Duodenal mucosa (tissue), 2 donors: Measurements from ENCODE around the gene MOV10.
A peak's percentile ranks its signal among the peaks of the same experiment; 100 is the strongest.

Source experiments
- H3K27ac ChIP-seq: one replicate; pipeline ENCODE4 v1.7.0; 2013; ENCODE audit warnings: low read depth, low read length
- H3K27me3 ChIP-seq, 2 donors: one replicate each; pipeline ENCODE4 v1.7.0; 2013; ENCODE audit warnings: low read length in 2 of 2, control low read depth in 1 of 2; ENCODE audit not compliant: insufficient read depth in 2 of 2, control insufficient read depth in 1 of 2
- H3K36me3 ChIP-seq, 2 donors: one replicate each; pipeline ENCODE4 v1.7.0; 2013; ENCODE audit warnings: low read length in 2 of 2, control low read depth in 1 of 2; ENCODE audit not compliant: insufficient read depth in 2 of 2, control insufficient read depth in 1 of 2
- H3K4me1 ChIP-seq, 2 donors: one replicate each; pipeline ENCODE4 v1.7.0; 2013; ENCODE audit warnings: low read length in 2 of 2, control low read depth in 1 of 2; ENCODE audit not compliant: insufficient read depth in 2 of 2, control insufficient read depth in 1 of 2
- H3K4me3 ChIP-seq, 2 donors: one replicate each; pipeline ENCODE4 v1.7.0; 2013; ENCODE audit warnings: low read length in 2 of 2, low read depth in 1 of 2
- H3K9ac ChIP-seq, 2 donors: one replicate each; pipeline ENCODE4 v1.7.0; 2013; ENCODE audit warnings: low read length in 2 of 2, low read depth in 1 of 2
- H3K9me3 ChIP-seq, 2 donors: one replicate each; pipeline ENCODE4 v1.7.0; 2013; ENCODE audit warnings: low read length in 2 of 2, control low read depth in 1 of 2; ENCODE audit not compliant: control insufficient read depth in 1 of 2

Gene MOV10, protein sequence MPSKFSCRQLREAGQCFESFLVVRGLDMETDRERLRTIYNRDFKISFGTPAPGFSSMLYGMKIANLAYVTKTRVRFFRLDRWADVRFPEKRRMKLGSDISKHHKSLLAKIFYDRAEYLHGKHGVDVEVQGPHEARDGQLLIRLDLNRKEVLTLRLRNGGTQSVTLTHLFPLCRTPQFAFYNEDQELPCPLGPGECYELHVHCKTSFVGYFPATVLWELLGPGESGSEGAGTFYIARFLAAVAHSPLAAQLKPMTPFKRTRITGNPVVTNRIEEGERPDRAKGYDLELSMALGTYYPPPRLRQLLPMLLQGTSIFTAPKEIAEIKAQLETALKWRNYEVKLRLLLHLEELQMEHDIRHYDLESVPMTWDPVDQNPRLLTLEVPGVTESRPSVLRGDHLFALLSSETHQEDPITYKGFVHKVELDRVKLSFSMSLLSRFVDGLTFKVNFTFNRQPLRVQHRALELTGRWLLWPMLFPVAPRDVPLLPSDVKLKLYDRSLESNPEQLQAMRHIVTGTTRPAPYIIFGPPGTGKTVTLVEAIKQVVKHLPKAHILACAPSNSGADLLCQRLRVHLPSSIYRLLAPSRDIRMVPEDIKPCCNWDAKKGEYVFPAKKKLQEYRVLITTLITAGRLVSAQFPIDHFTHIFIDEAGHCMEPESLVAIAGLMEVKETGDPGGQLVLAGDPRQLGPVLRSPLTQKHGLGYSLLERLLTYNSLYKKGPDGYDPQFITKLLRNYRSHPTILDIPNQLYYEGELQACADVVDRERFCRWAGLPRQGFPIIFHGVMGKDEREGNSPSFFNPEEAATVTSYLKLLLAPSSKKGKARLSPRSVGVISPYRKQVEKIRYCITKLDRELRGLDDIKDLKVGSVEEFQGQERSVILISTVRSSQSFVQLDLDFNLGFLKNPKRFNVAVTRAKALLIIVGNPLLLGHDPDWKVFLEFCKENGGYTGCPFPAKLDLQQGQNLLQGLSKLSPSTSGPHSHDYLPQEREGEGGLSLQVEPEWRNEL

DNA sequence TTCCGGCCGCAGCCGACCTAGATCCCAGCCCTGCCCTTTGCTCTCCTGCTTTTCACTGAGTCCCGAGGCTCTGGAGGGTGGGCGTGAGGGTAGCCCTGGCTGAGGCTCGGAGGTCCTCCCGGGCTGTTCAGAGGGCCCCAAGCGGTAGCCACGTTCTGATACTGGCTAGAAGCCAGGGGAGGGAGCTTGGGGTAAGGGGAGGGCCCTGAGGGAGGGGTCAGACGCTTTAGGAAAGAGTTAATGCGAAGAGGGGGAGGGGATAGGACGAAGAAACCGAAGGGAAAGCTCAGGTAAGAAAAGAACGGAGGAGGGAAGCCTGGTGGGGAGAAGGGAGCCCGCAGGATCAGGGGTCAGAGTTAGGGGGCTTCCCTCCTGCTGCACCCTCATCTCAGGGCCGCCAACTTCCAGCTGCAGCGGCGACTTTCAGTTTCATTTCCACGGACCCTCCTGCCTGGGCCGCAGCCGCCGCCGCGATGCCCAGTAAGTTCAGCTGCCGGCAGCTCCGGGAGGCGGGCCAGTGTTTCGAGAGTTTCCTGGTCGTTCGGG, at the start of gene MOV10:
Gene MOV10, plus strand, starts transcription at position 220 of the 546 bp plus-strand sequence. Its CDS starts 254 bp downstream, at position 474.
- H3K36me3 ChIP-seq: peaks cover 5 to 20% of the 10 kb centered on the region in 2 donors
- H3K4me1 ChIP-seq: peaks cover 18 to 22% of the 10 kb centered on the region in 2 donors
- H3K27me3 ChIP-seq: no peaks in the 10 kb centered on the region
- peak within 1 kb of the TSS; percentile 85 to 89 for H3K9ac ChIP-seq
- no peaks in the 10 kb centered on the region for H3K9me3 ChIP-seq
- peak within 1 kb of the TSS; percentile 77 to 95 for H3K4me3 ChIP-seq
- H3K27ac ChIP-seq: peak within 1 kb of the TSS; percentile 76

DNA sequence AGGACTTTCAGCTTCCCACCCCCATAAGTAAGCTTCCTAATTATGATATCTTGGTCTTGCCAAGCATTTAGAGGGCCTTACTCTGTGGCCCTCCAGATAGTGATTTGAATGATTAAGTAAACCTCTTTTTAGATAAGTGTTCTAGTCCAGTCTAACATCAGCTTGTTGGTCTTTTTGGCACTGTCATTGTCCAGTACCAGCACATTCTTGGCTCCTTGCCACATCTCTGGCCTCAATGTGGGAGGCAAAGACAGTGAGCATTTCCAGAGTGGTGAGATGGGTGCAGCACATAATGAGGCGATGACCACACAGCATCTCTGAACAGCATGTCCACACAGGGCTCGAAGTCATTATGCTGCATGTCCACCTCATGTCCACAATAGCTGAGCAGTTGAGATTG, 48.8 kb upstream of the MOV10 start:
- Histone ChIP-seq H3K27me3 (no peaks in the 10 kb centered on the region), H3K4me1 (peaks cover 11 to 28% of the 10 kb centered on the region in 2 donors), H3K36me3 (peaks cover 5 to 10% of the 10 kb centered on the region in 2 donors), H3K9me3 (no peaks in the 10 kb centered on the region), H3K9ac (no peak overlapping the region), H3K27ac (no peak overlapping the region), H3K4me3 (no peak overlapping the region)

DNA sequence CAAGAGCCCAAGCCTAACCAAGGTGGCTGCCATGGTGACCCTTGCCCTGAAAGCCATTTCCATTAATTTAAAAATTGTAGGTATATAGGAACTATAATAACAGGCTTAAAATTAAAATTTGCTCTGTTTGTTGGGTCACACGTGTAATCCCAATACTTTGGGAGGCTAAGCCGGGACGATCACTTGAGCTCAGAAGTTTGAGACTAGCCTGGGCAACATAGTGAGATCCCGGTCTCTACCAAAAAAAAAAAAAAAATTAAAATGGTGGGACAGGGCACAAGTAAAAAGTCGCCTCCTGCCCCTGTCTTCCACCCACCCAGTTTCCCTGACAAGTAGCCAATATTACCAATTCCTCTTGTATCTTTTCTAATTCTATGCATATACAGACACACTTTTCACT, 48.3 kb upstream of the MOV10 start:
- no peak overlapping the region for H3K4me3 ChIP-seq
- H3K27ac ChIP-seq: no peak overlapping the region
- no peak overlapping the region for H3K9ac ChIP-seq
- H3K9me3 ChIP-seq: no peaks in the 10 kb centered on the region
- peaks cover 6 to 24% of the 10 kb centered on the region in 2 donors for H3K4me1 ChIP-seq
- no peaks in the 10 kb centered on the region for H3K27me3 ChIP-seq
- H3K36me3 ChIP-seq: peaks cover 5 to 10% of the 10 kb centered on the region in 2 donors

DNA sequence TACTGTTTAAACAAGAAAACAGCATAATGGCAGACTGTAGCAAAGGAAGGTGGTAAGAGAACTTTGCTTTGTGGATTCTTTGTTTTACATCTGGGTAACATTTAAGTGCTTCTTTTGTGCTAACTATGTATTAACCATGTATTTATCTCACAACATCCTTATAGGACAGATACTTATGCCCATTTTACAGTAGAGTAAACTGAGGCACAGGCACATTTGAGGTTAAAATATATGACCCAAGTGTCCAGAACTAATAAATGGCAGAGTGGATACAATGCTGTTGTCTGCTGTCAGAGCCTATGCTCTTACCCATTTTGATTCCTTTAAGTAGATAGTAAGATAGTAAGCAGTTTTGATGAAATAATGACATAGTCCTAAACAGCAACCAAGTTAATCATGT, 47.6 kb upstream of the MOV10 start:
- Histone ChIP-seq H3K9me3 (no peaks in the 10 kb centered on the region), H3K27ac (no peak overlapping the region), H3K4me1 (peaks cover 4 to 20% of the 10 kb centered on the region in 2 donors)

DNA sequence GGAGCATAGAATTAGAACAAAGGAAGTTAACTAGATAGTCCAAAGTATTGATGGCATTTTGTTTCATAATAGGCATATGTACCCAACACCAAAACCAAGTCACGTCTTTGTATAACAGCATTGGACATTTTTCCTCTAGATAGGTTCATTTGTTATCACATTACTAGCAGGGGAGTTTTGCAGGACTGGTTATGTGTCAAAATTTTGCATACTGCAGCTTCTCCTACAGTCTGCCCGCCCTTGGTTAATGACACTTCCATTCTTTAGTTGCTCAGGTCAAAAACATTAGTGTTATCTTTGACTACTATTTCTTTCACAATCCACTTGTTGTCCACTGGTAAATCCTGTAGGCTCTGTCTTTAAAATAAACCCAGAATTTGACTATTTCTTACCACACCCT, 45.9 kb upstream of the MOV10 start:
- Histone ChIP-seq H3K4me3 (no peak overlapping the region), H3K9me3 (no peaks in the 10 kb centered on the region), H3K4me1 (peaks cover 4 to 13% of the 10 kb centered on the region in 2 donors), H3K27ac (no peak overlapping the region), H3K9ac (no peak overlapping the region), H3K27me3 (no peaks in the 10 kb centered on the region), H3K36me3 (peaks cover 5 to 10% of the 10 kb centered on the region in 2 donors)

More for the DNA sequence above, 47.6 kb upstream of the MOV10 start:
- H3K9ac ChIP-seq: no peak overlapping the region
- H3K27me3 ChIP-seq: no peaks in the 10 kb centered on the region
- H3K4me3 ChIP-seq: no peak overlapping the region
- H3K36me3 ChIP-seq: peaks cover 5 to 10% of the 10 kb centered on the region in 2 donors

DNA sequence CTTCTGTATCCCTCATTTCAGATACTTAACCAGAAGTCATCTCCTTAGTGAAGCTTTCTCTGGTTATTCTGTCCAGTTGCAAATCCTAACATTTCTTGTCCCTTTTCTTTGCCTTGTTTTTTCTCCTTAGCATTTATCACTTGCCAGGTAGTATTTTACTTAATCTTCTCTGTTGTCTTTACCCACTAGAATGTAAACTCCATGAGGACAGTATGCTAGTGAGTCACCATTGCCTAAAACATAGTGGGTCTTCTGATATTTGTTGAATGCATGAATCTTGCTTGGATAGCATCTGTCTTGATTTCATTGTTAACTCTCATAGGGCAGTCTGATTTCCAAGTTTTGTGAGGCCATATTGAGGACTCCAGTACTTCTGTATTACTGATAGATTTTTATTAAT, 45.2 kb upstream of the MOV10 start:
- Histone ChIP-seq H3K4me3 (no peak overlapping the region), H3K9me3 (no peaks in the 10 kb centered on the region), H3K4me1 (peaks cover 4 to 18% of the 10 kb centered on the region in 2 donors), H3K9ac (no peak overlapping the region), H3K36me3 (peaks cover 5 to 10% of the 10 kb centered on the region in 2 donors), H3K27ac (no peak overlapping the region), H3K27me3 (no peaks in the 10 kb centered on the region)

DNA sequence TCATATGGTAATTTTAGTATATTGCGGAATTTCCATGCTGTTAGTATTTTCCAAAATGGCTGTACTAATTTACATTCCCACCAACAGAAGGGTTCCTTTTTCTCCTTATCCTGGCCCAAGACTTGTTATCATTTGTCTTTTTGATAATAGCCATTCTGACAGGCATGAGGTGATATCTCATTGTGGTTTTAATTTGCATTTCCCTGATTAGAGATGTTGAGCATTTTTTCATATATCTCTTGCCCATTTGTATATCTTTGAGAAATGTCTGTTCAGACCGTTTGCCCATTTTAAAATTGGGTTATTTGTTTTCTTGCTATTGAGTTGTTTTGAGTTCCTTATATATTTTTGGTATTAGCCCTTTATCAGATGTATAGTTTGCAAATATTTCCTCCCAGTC, 40.8 kb upstream of the MOV10 start:
- H3K27me3 ChIP-seq: no peaks in the 10 kb centered on the region
- no peak overlapping the region for H3K9ac ChIP-seq
- no peaks in the 10 kb centered on the region for H3K9me3 ChIP-seq
- no peak overlapping the region for H3K4me3 ChIP-seq
- H3K27ac ChIP-seq: no peak overlapping the region
- H3K4me1 ChIP-seq: peaks cover 11 to 16% of the 10 kb centered on the region in 2 donors
- H3K36me3 ChIP-seq: peaks cover 0 to 2% of the 10 kb centered on the region in 2 donors

DNA sequence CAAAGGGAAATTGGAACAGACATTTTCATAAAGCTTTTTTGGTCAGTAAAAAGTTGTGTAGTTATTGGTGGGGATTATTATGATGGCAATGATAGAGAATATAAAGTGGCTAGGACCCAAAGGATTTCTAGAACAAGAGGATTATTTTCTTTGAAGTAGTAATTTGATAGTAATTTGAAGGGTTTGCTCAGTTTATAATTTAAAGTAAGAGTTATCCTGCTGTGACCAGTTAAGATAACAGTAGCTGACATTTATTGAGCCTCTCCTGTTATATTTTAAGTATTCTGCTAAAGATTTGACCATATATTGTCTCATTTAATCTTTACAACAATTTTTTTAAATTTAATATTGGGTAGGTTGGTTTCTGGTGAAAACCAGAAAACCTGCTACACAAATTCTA, 40.1 kb upstream of the MOV10 start:
- Histone ChIP-seq H3K9ac (no peak overlapping the region), H3K4me3 (no peak overlapping the region), H3K27ac (no peak overlapping the region), H3K4me1 (peaks cover 11 to 16% of the 10 kb centered on the region in 2 donors), H3K9me3 (no peaks in the 10 kb centered on the region), H3K36me3 (peaks cover 0 to 2% of the 10 kb centered on the region in 2 donors), H3K27me3 (no peaks in the 10 kb centered on the region)

DNA sequence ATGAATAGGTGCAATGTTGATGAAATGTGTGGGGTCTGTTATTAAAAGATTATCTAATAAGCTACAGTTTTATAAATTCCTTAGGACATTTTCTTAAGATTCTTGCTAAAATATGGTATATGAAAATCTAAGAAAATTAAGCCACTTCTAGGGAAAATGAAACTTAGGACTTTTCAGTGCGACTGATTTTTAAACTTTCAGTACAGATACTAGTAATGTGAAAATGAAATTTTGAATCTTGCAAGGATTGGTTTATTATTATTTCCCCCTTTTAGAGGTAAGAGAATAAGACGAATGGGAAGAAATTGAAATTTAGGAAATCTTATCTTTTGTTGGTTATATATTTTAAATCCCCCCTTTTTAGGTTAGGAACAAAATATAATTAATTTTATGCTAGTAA, 38.4 kb upstream of the MOV10 start:
- Histone ChIP-seq H3K27ac (no peak overlapping the region), H3K27me3 (no peaks in the 10 kb centered on the region), H3K9me3 (no peaks in the 10 kb centered on the region), H3K4me1 (peaks cover 11 to 16% of the 10 kb centered on the region in 2 donors), H3K36me3 (peaks cover 0 to 2% of the 10 kb centered on the region in 2 donors), H3K9ac (no peak overlapping the region), H3K4me3 (no peak overlapping the region)
